NCI-H2227 (cell line): ENCODE data around the gene POLR1C.
"Not testable (repeated sequence)": the region's sequence is repeated elsewhere in the genome, so short reads cannot be mapped to it uniquely, and the experiment has no call there.

Experiments used
- DNase-seq: peaks from one replicate; lab custom pipeline; 2025; ENCODE audit not compliant: unreplicated experiment; lab: John Stamatoyannopoulos, UW

POLR1C gene

DNA sequence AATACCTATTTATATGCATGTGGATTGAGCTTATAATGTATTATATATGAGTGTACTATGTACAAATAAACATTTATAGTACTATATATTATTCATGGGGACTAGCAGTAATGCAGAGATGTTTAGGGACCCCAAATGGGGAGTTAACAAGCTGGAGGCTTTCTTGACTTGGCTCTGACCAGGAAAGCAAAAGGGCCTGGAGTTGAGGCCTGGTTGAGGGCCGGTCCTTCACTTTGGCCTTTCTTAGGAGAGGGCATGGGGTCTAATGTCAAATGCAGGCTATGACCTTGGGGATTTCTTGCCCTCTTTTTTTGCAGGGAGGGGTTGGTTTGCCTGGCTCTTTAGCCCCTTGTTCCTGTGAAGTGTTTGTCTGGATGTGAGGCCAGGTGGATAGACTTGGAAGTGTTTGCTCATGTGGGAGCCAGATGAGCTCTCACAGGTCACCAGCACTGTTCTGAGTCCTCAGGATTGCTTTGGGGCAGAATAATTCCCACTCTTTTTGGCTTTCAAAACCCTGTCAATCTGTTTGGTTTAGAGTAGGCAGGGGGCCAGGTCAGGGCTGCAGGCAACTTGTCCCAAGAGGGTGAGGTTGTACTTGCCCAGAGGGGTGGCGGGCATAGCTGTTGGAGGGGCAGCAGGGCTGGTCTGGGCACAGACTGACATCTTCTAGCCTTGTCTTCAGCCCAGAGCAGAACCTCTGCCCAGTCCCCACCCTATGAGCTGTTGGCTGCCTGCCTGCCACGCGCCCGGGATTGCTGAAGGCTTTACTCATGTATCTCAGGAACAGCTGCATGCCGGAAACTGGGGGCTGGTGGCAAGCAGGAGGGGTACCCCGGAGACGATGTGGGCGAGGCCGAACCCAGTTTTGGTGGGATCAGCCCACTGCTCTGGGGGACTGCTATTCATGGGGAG lies 24.9 kb upstream of the POLR1C start:
- no peak for DNase-seq

DNA sequence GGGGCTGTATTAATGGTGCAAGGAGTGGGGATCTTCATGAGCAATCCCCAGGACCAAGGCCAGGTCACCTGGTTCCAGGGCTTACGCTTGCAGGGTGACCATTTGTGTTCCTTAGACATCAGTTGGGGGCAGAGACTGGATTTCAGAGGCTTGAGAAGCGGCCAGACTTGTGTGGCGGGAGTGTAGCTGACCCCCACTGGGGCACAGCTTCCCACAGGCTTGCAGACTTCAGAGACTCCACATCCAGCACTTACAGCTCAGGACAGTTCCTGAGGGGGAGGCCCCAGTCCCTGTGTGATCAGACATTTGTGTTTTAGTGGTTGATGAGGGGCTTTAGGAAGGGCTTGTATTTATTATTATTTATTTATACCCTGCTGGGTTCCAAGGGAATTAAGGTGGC lies 24.2 kb upstream of the POLR1C start:
- no peak for DNase-seq

- no peak for DNase-seq
These were observed 23.7 kb upstream of the POLR1C start for GRCh38 chr6:43493230-43493629.

DNA sequence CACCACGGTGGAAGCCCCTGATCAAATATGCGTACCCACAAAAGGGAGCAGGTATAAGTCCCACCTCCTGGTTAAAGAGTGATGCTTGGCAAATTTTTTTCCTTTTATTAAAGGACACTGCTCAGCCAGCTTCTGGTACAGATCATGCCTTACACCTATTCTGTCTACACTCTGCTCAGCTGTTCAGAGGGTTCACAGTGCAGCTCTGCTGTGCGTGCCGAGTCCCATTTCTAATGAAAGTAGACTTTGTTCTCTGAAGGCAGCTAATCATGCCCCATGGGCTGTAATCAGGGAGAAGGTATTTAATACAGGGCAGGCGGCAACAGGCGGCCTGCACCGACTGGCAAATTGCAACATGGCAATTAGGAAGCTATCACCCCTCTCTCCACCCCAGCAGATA lies 23.1 kb upstream of the POLR1C start:
- DNase-seq = no peak

GRCh38 chr6:43494321-43494720 lies 22.6 kb upstream of the POLR1C start:
- DNase-seq = no peak

DNA sequence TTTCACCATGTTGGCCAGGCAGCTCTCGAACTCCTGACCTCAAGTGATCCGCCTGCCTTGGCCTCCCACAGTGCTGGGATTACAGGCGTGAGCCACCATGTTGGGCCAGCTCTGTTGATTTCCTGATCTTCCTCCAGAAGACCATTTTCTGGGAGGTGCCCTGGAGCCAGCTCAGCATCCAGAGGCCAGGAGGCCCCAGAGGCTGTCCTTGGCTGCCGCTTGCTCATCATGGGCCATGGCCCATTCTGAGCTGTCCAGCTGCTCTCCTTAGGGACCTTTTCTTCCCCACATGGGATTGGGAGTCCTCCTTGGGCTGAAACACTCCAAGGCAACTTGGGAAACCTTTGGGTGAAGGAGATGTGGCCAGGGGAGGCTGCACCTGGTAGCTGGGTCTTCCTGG lies 22.1 kb upstream of the POLR1C start:
- DNase-seq = no peak

DNA sequence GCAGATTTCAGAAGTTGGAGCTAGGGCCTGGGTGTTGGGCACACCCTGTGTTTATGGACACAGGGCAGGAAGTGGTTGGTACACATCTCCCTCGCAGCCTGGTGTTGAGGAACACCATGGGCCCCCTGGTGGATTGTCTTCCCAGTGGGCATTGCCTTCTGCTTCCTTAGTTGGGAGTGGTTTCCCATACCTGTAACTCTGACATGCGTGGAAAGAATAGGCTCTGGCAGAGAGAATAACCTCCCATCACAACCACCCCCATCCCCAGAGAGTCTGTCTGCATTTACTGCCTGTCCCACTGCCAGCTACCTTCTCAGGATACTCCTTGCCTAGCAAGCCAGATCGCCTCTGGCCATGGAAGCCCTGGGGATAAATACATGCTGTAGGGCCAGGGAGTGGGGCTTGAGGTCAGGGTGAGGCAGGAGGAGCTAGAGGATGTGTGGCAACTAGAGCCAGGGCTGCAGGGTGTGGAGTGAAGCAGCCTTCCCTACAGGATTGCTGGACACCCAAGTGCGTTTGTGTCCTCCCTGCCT lies 21.4 kb upstream of the POLR1C start:
- DNase-seq = no peak

GRCh38 chr6:43496370-43497128 lies 20.3 kb upstream of the POLR1C start:
- DNase-seq = no peak

DNA sequence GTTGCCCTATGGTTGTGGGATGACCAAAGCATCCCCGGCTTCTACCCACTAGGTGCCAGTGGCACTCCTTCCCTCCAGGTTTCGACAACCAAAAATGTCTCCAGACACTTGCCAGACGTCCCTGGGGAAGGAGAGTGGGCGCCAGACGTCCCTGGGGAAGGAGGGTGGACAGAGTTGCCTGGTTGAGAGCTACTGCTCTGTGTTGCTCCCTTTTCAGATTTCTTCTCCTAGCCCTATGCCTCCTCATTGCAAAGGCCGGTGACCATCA lies 19.8 kb upstream of the POLR1C start:
- DNase-seq = no peak

- DNase-seq = no peak
These were observed 19.2 kb upstream of the POLR1C start for GRCh38 chr6:43497689-43498088.

DNA sequence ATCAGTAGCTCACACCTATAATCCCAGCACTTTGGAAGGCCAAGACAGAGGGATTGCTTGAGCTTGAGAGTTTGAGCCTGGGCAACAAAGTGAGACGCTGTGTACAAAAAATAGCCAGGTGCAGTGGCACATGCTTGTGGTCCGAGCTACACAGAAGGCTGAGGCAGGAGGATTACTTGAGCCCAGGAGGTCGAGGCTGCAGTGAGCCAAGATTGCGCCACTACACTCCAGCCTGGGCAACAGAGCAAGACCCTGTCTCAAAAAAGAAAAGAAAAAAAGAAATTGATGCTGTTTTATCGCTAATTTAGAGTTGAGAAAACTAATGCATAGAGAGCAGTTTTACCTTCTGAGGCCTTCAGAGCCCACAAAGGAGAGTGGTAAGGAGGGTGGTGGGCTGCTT lies 18.6 kb upstream of the POLR1C start:
- DNase-seq = not testable (repeated sequence)

GRCh38 chr6:43499028-43499815 lies 17.7 kb upstream of the POLR1C start:
- no peak for DNase-seq

DNA sequence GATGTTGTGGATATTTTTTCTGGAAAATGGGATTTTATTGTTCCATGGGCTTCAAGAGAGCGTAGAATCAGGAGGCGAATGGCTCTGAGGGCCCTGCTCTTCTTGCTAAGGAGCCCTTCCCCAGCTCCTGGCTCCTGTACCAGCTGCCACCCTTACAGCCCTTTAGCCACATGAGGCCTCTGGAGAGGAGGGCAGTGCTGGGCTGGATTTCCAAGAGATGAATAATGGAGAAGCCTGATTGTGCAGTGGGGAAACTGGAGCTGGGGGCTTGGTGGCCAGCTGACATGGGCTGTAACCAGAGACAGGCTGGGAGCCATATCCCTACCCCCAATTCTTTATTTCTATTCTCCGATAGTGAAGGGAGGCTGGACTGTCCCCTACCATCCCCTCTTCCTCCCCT lies 16.0 kb upstream of the POLR1C start:
- no peak for DNase-seq

DNA sequence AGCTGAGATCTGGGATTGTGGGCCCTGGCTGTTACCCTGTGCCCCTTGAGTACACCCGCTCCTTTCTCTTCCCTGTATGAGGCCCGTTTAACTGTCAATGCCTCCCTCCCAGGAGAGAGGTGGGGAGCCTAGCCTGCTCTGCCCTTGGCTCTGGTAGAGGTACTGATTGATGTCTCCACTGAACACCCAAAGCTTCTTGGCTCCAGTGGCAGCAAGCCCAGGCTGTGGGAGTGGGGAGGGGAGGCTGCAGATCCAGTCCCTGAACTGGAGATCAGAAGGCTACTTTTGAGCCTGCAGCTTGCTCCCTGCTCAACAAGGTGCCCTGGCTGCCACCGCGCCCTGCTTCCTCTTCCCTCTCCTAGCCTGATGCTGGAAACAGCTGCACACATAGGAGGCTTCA lies 14.2 kb upstream of the POLR1C start:
- no peak for DNase-seq

DNA sequence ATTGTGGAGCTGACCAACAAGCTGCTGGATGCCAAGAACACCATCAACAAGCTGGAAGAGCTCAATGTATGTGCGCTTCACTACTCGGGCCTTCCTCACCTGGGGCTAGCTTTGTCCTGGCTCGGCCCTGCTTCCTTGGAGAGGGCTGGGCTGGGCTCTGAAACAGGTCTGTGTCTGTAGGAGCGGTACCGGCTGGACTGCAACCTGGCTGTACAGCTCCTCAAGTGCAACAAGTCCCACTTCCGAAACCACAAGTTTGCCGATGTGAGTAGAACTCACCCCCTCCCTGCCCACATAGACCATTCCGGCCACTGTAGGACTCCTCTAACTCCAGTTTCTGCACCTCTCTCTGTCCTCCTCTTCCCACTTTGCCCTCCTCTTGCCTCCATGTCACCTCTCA lies 13.4 kb upstream of the POLR1C start:
- DNase-seq = no peak

DNA sequence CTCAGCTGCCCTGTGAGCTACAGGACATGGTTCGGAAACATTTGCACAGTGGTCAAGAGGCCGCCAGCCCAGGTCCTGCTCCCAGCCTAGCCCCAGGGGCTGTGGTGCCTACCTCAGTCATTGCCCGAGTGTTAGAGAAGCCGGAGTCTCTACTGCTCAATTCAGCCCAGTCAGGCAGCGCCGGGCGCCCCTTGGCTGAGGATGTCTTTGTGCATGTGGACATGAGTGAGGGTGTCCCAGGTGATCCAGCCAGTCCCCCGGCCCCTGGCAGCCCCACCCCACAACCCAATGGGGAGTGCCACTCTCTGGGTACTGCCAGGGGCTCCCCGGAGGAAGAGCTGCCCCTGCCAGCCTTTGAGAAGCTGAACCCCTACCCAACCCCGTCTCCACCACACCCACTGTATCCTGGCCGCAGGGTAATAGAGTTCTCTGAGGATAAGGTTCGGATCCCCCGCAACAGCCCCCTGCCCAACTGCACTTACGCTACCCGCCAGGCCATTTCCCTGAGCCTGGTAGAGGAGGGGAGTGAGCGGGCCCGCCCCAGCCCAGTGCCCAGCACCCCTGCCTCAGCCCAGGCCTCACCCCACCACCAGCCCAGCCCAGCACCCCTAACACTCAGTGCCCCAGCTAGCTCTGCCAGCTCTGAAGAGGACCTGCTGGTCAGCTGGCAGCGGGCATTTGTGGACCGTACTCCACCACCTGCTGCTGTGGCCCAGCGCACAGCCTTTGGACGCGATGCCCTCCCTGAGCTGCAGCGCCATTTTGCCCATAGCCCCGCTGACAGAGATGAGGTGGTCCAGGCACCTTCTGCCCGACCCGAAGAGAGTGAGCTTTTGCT lies 11.9 kb upstream of the POLR1C start:
- no peak for DNase-seq

- no peak for DNase-seq
These were observed 11.2 kb upstream of the POLR1C start for GRCh38 chr6:43505718-43506117.

- no peak for DNase-seq
These were observed 10.7 kb upstream of the POLR1C start for GRCh38 chr6:43506171-43506570.

- DNase-seq = peak; percentile 73
These were observed 10.0 kb upstream of the POLR1C start for GRCh38 chr6:43506667-43507471.
